ENCODE measurements around the gene UQCRC2.
"Not testable (repeated sequence)": the region's sequence is repeated elsewhere in the genome, so short reads cannot be mapped to it uniquely, and the experiment has no call there.

The UQCRC2 gene

DNA sequence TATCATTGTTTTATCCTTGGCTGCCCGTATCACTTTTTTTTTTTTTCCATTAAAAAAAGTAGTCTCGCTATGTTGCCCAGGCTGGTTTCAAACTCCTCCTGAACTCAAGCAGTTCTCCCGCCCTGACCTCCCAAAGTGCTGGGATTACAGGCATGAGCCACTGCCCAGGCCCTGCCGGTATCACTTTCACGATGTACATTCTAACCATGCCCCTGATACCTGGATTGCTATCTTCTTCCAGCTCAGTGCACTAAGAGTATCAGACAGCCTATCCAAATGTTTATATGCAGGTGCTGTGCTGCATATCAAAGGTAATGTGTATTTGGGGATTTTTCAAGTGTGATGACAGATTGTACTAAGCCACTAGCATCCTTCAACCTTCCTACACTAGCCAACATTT lies 69.0 kb downstream of the UQCRC2 start:
- DNase-seq, result no peak
- H3K9me3 ChIP-seq, result no peaks in the 10 kb centered on the region
- peaks cover 4% of the 10 kb centered on the region; the same call in 1 of the 2 replicates for H3K4me1 ChIP-seq
- TF ChIP-seq, protein P1, sequence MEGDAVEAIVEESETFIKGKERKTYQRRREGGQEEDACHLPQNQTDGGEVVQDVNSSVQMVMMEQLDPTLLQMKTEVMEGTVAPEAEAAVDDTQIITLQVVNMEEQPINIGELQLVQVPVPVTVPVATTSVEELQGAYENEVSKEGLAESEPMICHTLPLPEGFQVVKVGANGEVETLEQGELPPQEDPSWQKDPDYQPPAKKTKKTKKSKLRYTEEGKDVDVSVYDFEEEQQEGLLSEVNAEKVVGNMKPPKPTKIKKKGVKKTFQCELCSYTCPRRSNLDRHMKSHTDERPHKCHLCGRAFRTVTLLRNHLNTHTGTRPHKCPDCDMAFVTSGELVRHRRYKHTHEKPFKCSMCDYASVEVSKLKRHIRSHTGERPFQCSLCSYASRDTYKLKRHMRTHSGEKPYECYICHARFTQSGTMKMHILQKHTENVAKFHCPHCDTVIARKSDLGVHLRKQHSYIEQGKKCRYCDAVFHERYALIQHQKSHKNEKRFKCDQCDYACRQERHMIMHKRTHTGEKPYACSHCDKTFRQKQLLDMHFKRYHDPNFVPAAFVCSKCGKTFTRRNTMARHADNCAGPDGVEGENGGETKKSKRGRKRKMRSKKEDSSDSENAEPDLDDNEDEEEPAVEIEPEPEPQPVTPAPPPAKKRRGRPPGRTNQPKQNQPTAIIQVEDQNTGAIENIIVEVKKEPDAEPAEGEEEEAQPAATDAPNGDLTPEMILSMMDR (IDR thresholded peaks at IDR 0.05; ENCODE audit: low read depth, low read length), result no peak
- H3K27me3 ChIP-seq, result no peaks in the 10 kb centered on the region
- no peak overlapping the region for H3K4me3 ChIP-seq (ENCODE audit: low read depth, low read length)
- no peaks in the 10 kb centered on the region for H3K36me3 ChIP-seq

DNA sequence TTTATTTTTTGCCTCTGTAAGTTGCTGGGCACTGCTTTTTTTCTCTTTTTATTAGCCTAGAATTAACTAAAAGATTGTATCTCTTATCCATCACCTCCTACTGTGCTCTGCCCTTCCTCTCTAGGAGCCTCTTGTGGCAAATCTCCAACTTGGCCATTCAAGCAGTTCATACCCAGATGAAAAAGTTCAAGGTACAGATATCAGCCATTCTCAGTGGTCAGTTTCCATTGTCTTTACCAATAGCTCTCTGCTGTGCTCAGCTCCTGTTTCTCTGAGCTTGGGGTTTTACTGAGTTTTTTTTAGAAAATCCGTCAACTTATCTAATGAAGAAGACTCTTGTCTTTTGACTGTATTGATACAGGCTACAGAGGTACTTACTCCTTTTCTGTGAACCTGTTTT lies 70.3 kb downstream of the UQCRC2 start:
- no peak overlapping the region for H3K4me3 ChIP-seq (ENCODE audit: low read depth, low read length)
- DNase-seq, result no peak
- no peaks in the 10 kb centered on the region for H3K36me3 ChIP-seq
- H3K4me1 ChIP-seq, result peaks cover 4% of the 10 kb centered on the region; the same call in 1 of the 2 replicates
- H3K27me3 ChIP-seq, result no peaks in the 10 kb centered on the region
- no peaks in the 10 kb centered on the region for H3K9me3 ChIP-seq
- TF ChIP-seq, protein P1 (IDR thresholded peaks at IDR 0.05; ENCODE audit: low read depth, low read length), result no peak

DNA sequence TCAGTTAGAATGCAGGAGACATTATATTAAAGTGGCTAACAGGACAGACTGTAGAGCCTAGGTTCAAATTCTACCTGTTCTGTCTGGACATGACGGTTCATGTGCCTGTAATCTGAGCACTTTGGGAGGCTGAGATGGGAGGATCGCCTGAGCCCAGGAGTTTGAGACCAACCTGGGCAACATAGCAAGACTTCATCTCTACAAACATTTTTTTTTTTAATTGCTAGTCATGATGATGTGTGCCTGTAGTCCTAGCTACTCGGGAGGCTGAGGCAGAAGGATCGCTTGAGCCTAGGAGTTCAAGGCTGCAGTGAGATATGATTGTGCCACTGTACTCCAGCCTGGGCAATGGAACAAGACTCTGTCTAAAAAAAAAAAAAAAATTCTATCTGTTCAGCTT lies 71.6 kb downstream of the UQCRC2 start:
- not testable (repeated sequence) for DNase-seq; H3K4me1 ChIP-seq; H3K4me3 ChIP-seq (ENCODE audit: low read depth, low read length)

DNA sequence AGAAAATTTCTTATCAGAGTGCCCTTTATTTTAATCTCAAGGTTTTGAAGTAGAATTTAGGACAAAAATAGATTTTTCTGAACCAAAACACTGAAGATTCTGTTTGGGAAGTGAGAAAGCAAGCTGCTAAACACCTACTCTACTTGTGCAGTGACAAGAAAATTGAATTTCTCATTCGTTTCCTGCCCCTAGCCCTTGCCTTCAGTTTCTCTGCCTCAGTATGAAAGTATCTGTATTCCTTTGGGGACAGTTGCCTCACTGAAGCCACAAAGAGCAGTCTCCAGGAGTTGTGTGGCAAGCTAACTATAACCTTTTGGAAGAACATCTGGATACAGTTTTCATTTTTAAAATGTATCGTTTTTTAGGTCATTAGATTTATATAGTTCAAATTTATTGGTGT lies 74.5 kb downstream of the UQCRC2 start:
- no peaks in the 10 kb centered on the region for H3K27me3 ChIP-seq
- no peak for DNase-seq
- H3K4me1 ChIP-seq, result peaks cover 4% of the 10 kb centered on the region; the same call in 1 of the 2 replicates
- no peak overlapping the region for H3K4me3 ChIP-seq (ENCODE audit: low read depth, low read length)
- H3K9me3 ChIP-seq, result no peaks in the 10 kb centered on the region
- TF ChIP-seq, protein P1 (IDR thresholded peaks at IDR 0.05; ENCODE audit: low read depth, low read length), result no peak
- H3K36me3 ChIP-seq, result peaks cover 5% of the 10 kb centered on the region; the same call in 1 of the 2 replicates

More for the DNA sequence above, 71.6 kb downstream of the UQCRC2 start:
- not testable (repeated sequence) for H3K36me3 ChIP-seq, H3K27me3 ChIP-seq, H3K9me3 ChIP-seq

DNA sequence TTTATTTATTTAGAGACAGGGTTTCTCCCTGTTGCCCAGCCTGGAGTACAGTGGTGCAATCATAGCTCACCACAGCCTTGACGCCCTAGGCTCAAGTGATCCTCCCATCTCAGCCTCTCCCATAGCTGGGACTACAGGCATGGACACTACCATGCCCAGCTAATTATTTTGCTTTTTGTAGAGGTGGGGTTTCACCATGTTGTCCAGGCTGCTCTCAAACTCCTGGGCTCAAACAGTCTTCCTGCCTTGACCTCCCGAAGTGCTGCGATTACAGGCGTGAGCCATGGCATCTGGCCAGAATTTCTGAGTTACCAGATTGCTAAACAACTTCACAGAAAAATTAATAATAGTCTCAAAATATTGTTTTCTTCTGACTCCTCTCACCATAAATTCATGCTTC lies 76.5 kb downstream of the UQCRC2 start:
- Histone ChIP-seq H3K9me3 (no peaks in the 10 kb centered on the region), H3K4me3 (ENCODE audit: low read depth, low read length) (no peak overlapping the region), H3K36me3 (peaks cover 5% of the 10 kb centered on the region; the same call in 1 of the 2 replicates), H3K4me1 (peaks cover 4% of the 10 kb centered on the region; the same call in 1 of the 2 replicates), H3K27me3 (no peaks in the 10 kb centered on the region)
- TF ChIP-seq, protein P1 (IDR thresholded peaks at IDR 0.05; ENCODE audit: low read depth, low read length), result no peak
- no peak for DNase-seq

DNA sequence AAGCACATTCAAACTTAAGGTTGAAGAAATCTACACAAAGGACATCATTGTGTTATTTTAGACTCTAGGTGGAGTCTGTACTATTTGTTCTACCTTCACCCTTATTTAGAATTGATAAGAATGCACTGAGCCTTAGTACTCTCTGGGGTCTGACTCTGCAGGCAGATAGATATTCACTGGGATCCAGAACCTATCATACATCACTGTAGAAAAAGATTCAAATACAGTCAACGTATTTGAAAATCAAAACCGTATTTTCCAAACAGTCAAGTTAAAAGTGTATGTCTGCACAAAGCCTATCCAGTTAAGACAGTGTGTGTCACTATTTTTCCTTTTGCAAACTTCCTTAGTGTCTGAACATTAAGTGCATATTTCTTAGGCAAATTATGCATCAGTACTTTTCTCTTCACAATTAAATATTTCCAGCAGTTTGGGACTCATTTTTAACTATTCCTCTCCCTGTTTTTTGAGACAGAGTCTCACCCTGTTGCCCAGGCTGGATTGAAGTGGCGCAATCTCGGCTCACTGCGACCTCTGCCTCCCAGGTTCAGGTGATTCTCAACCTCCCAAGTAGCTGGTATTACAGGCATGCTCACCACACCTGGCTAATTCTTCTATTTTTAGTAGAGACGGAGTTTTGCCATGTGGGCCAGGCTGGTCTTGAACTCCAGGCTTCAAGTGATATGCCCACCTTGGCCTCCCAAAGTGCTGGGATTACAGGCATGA lies 77.1 kb downstream of the UQCRC2 start:
- no peak overlapping the region for H3K4me3 ChIP-seq (ENCODE audit: low read depth, low read length)
- no peaks in the 10 kb centered on the region for H3K9me3 ChIP-seq
- H3K36me3 ChIP-seq, result peaks cover 5% of the 10 kb centered on the region; the same call in 1 of the 2 replicates
- TF ChIP-seq, protein P1 (IDR thresholded peaks at IDR 0.05; ENCODE audit: low read depth, low read length), result no peak
- H3K4me1 ChIP-seq, result peaks cover 4% of the 10 kb centered on the region; the same call in 1 of the 2 replicates
- no peaks in the 10 kb centered on the region for H3K27me3 ChIP-seq
- DNase-seq, result no peak

Measured in BE2C (cell line).